DMS53 treated with DMSO at 0.1 percent for 48 hours (cell line): ENCODE data around the gene NT5C1A.

Experiments used
- DNase-seq: peaks from one replicate; lab custom pipeline; 2025; ENCODE audit not compliant: unreplicated experiment; lab: John Stamatoyannopoulos, UW

NT5C1A gene

DNA sequence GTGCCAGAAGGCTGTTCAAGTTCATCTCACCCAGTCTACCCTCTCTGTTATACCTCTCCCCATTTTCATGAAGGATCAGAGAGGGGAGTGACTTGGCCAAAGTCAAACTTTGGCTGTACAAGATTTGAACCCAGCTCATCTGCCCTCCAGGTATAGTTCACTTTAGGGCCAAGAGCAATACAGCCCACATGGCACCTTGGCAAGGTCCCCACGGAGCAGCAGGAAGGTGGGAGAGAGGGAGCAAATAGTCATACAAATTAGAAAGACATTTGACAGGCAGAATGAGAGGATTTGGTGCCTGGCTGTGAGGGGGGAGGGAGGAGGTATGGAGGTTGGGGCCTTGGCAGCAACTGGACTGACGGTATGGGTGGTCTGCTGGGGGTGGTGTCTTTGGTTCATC, 18.3 kb upstream of the NT5C1A start:
- no peak for DNase-seq

DNA sequence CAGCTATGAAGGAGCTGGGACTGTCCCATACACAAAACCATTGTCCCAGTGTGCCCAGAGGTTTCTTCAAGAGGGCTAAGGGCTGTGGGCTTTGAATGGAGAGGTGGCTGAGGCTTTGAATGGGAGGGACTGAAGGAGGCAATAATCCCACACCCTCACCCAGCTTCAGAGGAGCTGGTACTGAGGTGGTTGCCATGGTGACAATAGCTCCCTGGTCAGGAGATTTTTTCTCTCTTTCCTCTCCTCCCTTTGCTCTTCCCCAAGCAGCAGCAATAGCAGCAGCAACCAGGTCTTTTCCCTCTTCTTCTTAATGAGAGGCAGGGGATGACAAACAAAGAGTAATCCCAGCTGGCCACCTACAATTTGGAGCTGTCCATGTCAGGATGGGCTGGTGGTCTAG, 17.7 kb upstream of the NT5C1A start:
- DNase-seq: no peak

DNA sequence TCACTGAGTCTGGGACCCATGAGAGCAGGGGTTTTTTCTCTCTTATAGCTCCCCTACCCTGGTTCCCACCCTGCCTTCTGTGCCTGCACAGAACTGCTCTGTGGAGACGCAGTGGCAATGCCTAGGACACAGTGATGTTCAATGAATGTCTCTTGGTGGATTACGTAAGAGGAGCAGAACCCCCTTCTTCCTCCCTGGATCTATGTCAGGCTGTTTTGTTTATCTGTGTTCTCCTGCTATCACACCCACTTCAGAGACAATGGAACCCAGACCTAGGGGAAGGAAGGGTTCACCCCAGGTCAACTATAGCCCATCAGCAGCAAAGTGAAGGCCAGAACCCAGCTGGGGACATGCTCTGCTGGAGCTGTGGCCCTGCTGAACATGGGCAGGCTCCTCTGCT, 17.3 kb upstream of the NT5C1A start:
- no peak for DNase-seq

DNA sequence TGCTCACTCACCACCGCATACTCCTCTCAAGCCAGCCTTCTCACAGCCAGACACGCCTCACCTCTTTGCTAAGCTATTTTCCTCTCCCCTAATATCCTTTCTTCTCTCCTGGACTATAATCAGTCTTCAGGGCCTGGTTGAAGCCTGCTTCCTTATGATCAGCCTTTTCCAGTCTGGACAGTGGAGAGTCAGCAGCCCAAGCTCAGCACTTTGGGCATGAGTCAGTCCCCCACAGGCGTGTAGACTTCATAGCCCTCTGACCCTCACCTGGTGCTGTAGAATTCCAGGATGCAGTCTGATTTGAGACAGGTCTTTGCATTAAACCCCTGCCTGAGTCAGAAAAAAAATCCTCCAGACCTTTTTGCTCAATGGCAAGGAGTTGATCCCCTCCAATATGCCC, 16.8 kb upstream of the NT5C1A start:
- DNase-seq: no peak

DNA sequence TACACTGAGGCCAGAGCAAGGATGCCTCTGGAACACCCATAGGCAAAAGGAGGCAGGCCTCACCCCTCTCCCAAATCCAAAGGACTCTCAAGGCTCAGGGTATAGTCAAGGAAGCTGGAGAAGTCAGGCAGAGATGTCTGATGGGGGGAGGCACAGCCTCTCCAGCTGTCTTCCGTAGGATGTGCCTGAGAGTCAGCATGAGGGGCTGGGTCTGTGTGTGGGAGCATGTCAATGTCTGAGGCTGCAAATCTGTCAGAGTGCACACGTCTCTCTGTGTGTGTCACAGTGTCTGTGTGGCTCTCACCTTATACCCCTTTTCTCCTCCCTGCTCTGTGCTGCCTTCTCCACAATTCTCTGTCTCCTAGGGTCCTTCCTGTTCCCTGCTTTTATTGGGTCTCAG, 15.3 kb upstream of the NT5C1A start:
- DNase-seq: no peak

DNA sequence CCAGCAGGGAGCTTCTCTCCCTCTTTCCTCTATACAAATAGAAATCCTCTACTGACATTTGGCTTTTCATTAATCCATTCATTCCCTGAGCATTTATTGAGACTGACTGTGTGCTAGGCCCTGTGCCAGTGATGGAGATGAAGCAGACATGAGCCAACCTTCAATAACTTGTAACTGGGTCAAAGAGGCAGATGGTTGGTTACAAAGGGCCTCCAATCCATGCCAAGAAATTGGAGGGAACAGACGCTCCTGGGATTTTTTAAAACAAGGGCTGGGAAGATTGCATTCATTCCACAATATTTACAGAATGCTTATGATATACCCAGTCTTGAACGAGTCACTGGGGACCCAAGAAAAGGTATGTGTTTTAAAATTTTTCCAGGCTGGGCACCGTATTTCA, 13.2 kb upstream of the NT5C1A start:
- DNase-seq: no peak

DNA sequence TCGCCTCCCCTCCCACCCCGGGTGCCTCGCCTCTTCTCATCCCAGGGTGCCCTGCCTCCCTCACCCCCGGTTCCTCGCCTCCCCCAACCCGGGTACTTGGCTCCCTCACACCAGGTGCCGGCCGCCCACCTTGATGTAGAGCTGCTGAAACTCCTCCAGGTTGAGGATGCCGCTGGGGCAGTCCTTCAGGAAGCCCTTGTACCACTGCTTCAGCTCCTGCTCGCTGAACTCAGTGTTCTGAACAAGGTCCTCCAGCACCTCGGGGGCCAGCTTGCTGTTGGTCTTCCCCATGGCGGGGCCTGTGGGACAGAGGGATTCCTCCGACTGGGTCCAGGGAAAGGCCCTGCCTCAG, 12.4 kb upstream of the NT5C1A start:
- DNase-seq: no peak

DNA sequence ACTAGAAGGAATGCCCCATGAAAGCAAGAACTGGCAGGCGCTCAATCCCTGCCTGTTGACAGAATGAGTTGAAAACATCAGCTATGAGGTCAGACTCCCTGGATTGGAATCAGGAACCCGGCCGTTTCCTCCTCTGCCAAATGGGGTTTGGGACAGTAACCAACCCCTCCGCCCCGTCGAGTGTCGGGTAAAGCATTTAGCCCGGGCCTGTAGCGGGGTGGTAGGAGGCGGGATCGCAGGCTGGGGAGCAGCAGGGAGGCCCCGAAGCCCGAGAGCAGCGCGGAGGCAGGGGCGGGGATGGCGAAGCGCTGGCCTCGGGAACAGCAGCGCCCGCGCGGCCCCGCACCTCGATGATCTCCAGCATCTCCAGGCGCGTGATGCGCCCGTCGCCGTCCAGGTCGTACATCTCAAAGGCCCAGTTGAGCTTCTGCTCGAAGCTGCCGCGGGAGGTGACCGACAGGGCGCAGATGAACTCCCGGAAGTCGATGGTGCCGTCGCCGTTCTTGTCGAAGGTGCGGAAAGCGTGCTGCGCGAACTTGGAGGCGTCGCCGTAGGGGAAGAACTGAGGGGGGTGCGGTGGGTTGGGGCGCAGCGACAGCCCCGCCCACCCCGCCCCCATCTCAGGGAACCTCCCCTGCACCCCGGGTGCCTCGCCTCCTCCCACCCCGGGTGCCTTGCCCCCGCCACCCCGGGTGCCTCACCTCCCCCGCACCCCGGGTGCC, 11.8 kb upstream of the NT5C1A start:
- no peak for DNase-seq

DNA sequence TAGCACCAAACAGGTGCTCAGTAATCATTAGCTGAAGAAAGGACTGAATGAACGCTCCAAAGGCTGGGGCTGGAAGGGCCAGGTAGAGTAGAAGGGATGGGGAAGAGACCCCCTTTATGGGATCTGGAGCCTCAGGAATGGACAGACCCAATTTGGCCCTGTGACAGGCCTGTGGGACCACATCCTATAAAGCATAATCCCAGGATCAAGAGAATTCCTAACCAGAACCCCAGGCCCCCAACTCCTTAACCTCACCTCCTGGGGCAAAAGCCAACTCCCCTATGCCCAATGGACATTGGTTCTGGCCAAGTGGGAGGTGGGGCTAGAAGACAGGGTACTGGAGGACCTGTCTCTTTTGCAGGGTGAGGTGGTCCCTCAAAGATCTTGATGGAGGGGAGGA, 10.1 kb upstream of the NT5C1A start:
- no peak for DNase-seq

DNA sequence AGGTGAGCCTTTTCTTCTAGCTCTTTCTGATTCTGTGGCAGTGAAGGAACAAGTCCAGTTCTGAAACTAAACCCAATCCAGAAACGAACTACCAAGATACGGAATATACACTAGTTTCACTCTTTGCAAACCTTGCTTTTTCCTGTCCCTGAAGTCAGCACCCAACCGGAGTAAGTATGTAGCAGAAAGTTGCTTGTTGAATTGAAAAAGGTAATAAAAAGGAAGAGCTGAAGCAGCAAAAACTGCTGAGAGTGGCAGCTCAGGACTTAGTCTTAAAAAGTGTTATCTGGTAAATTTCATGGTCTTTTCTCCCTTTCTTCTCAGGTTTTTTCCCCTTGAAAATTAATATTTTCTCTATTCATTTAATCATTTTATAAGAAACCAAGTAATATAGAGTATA, 9.4 kb upstream of the NT5C1A start:
- DNase-seq: no peak

DNA sequence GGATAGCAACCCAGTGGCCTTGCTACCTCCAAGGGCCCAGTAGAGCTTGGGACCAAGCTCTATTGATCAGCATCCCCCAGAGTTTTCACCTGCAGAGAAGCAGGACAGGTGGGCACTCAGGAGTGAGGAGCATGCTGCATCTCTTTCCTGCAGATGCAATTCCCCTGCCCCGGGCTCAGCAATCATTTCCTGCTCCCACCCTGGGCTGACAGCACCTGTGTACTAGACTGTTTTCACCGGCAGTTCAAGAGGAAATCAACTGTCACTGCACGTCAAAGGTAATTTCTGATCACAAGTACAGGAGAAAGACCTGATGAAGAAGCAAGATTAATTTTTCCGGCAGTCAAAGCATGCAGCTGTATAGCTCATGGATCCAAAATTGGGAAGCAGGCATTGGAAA, 8.8 kb upstream of the NT5C1A start:
- no peak for DNase-seq

DNA sequence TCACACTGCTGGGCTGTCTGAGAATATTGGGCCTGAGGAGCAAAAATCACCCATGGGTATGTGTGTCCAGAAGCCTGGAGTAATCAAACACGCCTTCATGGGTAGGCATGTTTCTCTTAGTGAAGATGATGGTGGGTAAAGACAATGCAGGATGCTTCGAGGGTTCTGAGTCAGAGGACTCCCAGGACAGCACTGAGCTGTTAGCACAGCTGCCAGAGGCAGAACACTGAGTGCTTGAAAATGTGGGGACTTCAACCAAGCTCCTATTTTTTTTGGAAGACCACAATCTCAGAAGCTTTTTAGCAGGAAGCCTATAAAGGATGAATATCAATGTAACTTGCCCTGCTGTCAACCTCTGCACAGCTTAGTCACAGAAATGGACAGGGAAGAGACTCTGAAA, 7.9 kb upstream of the NT5C1A start:
- DNase-seq: no peak

DNA sequence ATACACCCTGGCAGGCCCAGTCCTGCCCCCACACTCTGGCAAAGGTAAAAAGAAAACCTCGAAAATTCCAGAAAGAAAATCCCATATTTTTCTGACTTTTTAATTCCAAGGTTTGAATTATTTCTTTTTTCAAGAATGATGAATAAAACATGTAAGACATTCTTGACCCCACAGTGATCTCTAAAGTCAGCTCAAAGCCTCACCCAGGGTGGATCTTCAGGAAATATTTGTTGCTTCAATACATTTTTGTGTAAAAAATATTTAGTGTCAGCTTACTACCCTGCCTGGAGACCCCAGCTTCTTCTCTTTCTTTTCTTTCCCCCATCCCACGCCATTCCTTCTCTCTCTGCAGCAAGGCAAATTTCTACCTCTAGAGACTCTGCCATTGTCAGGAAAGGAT, 7.0 kb upstream of the NT5C1A start:
- no peak for DNase-seq

DNA sequence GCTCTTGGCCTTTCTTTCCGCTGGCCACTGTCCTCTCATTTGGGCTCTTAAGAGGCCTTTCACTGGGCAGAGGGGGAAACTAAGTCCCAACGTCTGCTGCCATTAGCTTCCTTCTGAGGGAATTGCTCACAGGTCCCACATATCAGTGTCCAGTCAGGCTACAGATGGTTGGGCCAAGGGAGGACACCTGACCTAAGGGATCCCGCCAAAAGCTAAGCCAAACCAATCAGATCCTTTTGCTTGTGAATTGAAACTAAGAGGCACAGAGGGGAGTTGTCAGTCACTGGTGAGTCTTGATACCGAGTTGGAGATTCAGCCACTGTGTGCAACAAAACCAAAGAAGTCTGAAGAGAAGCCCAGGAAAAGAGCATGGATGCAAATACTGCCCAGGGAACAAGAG, 5.7 kb upstream of the NT5C1A start:
- DNase-seq: no peak

DNA sequence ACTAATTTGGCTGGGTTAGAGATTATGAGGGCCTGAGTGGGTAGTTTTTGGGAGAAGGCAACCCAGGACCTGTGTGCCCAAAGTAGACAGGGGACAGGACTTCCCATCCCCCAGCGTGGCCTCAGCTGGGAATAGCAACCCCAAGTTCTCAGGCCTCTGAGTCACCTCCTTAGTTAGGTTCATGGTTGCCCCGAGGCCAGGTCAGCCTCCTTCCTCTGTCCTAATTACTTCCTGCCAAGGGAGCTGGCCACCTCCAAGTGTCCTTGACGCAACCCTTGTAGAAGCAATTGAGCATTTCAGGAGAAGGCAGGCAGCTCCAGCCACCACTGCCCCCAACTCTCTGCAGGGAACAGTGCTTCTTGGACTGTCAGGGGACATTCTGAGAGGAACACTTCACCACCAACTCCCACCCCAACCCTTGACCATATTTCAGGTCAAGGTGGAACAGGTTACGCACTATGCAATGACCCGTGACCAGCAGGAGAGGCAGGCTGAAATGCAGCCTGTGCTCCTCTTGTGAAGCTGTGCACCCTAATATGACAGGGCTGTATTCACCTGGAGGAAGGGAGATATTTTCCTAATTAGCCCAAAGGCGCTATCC, 5.1 kb upstream of the NT5C1A start:
- DNase-seq: no peak

DNA sequence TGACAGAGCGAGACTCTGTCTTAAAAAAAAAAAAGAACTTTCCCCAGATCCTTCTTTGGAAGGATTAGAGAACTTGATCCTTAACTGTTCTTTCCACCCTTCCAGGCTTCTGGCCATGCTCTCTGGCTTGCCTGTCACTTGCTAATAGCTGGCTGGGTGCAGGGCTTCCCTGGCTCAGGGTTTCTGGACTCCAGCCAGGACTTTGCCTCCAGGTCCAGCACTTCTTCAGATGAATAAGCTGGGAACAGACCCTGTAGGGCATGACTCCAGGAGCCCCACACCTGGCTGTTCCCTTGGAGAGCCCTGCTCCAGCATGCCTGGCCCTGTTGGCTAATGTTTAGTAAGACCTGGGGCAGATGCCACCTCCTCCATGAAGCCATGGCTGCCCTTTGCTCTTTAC, 3.3 kb upstream of the NT5C1A start:
- DNase-seq: no peak

DNA sequence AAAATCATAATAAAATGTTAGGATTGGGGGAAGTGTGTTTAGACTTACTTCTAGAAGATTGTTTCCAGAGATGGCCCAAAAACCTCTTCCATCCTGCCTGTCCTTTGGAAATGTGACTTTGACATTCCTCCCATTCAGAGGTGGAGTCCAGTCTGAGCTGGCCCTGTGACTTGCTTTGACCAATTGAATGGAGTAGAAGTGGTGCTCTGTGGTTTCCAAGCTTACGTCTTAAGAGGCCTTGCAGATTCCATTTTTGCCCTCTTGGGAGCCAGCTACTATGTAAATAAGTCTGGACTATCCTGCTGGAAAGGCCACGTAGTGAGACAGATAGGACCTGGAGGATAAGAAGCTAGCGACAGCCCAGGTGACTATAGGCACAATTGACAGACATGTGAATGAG, 1.3 kb upstream of the NT5C1A start:
- DNase-seq: no peak

DNA sequence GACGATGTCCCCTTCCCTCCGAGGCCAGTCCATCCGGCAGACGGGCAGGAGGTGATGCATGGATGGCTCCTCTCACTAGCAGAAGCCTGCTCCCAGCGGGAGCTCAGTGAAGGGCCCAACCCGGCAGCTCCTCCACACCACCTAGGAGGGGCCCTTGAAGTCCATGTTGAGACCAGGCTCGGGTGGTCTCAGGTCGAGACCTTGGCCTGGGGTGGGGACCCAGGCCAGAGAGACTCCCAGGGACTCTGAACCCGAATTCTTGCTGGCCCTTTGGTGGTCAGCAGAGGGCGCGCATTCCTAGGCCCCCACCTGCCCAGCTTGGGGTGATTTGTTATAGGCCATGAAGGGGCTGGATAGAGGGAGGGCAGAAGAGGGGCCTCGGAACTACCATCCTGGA, 642 bp upstream of the NT5C1A start:
- DNase-seq: no peak

DNA sequence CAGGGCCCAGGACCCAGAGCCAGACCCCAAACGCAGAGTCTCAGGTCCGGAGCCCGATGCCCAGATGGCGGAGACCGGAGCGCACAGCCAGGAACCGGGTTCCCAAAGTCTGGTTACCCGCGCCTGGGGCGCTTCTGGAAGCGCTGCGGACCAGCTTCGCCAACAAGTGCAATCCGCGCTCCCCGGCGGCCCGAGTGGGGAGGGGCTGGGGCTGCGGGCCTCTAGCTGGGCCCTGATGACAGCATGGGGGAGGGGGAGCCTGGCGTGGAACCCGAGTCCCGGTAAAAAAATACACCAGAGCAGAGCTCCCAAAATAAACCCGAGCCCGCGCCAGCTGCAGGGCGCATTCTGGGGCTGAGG, 494 bp downstream of the NT5C1A start:
- DNase-seq: no peak

DNA sequence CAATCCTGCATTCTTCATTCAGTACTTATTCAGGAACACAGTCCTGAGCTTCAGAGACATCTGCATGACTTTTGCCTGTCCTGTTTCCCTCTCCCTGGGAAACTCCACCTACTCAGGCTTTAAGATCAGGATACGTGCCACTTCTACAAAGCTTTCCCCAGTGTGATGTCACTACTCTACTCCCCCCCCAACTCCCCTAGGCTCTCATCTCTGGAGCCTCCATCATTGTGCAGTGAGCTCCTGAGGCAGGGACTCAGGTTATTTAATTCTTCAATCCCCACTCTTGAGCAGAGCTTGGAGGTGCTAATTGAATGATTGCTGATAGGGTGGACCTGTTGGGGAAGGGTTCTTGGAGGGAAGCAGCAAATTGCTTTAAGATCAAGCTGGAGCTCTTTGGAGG, 1.2 kb downstream of the NT5C1A start:
- no peak for DNase-seq

DNA sequence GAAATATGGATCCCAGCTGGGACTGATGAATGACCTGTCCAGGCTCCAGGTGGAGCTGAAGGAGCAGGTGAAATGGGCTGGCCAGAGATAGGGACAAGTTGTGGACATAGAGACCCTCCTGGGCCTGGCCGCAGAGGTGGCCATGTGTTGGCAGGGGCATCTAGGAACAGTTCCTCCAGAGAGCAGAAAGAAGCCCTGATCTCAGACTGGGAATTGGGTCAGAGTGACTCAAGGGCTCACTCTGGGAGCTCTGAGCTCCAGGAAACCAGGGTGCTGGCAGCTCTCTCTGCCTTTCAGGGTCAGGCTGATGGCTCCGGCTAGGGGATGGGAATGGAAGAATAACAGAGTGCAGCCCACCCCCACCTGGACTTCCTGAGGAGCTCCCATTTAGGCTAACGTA, 3.0 kb downstream of the NT5C1A start:
- DNase-seq: no peak

DNA sequence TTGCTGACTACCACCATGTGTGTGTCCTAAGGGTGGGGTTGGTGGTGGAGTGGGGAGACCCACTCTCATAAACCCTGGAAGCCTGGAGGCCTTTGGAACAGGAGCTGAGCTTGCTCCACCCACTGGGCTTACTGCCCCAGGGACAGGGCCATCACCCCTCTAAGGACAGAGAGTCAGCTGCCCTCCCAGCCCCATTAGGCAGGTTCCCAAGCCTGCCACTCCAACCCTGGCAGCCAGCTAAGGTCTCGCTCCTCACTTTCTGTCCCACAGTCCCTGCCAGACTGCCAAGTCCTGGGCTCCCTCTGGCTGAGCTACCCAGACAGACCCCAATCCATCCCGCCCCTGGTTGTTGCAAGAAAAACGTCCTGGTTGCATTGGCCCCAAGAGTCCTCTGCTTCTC, 3.8 kb downstream of the NT5C1A start:
- no peak for DNase-seq

DNA sequence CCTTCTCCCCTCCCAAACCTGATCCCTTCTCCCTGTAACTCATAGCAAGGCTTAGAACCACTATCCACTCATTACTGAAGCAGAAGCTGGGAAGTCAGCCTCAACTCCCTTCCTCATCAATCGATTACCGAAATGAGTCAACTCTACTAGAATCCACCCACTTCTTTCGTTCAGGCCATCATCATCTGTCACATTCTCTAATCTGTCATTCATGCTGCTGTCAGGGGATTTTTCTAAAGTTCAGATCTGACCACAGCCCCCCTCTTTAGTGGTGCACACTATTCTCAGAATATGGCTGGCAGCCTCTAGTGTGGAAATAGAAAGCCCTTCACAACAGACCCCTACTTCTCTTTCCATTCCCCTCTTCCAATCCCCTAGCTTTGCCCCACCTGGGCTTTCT, 5.1 kb downstream of the NT5C1A start:
- no peak for DNase-seq
